SU-DHL-6 (cell line): ENCODE data around the gene FAM3C.

ENCODE experiments used
- H2AFZ ChIP-seq: fragments of 200-600 bp; sonication (generic); 2 replicates; pipeline ENCODE4 v1.6.1; 2014; ENCODE audit warnings: low read depth, mild to moderate bottlenecking, moderate library complexity, mixed read lengths, antibody characterized with exemption, low read length; ENCODE audit not compliant: severe bottlenecking
- H3F3A ChIP-seq: fragments of 200-600 bp; shearing (Covaris generic); 2 replicates; pipeline ENCODE4 v1.6.0; 2016; ENCODE audit warnings: antibody characterized with exemption, mild to moderate bottlenecking; ENCODE audit not compliant: insufficient read depth
- H3K27ac ChIP-seq: fragments of 200-600 bp; sonication (generic); 2 replicates; pipeline ENCODE4 v1.5.1; 2016; ENCODE audit warnings: low read depth, mild to moderate bottlenecking, low read length, moderate library complexity, mixed read lengths
- H3K27me3 ChIP-seq: fragments of 200-600 bp; sonication (generic), shearing (Covaris generic); 2 replicates; pipeline ENCODE4 v1.6.0; 2014; ENCODE audit warnings: mild to moderate bottlenecking, low read length
- H3K36me3 ChIP-seq: fragments of 200-600 bp; sonication (generic); 2 replicates; pipeline ENCODE4 v1.6.1; 2014; ENCODE audit warnings: mild to moderate bottlenecking, low read length, mixed read lengths
- H3K4me2 ChIP-seq: fragments of 300-600, 200-600 bp; shearing (Covaris generic), sonication (generic); 2 replicates; pipeline ENCODE4 v1.6.0; 2014; ENCODE audit warnings: low read length, low read depth, mild to moderate bottlenecking; ENCODE audit not compliant: poor library complexity, severe bottlenecking
- H3K4me3 ChIP-seq: fragments of 200-600 bp; sonication (generic); 2 replicates; pipeline ENCODE4 v1.5.1; 2014; ENCODE audit warnings: antibody characterized with exemption, low read length, mild to moderate bottlenecking, mixed read lengths; ENCODE audit not compliant: insufficient read depth, poor library complexity, severe bottlenecking
- H3K79me2 ChIP-seq: fragments of 200-600 bp; sonication (generic); 2 replicates; pipeline ENCODE4 v1.6.1; 2014; ENCODE audit warnings: mild to moderate bottlenecking, low read length, moderate library complexity; ENCODE audit not compliant: insufficient read depth
- H3K9ac ChIP-seq: fragments of 200-600 bp; sonication (generic); 2 replicates; pipeline ENCODE4 v1.7.0; 2014; ENCODE audit warnings: mild to moderate bottlenecking, low read length
- H3K9me2 ChIP-seq: fragments of 200-600 bp; sonication (generic); replicated peaks from 2 replicates; pipeline ENCODE4 v1.6.1; 2014; ENCODE audit warnings: low read length; ENCODE audit not compliant: insufficient read depth
- H3K9me3 ChIP-seq: fragments of 200-600 bp; sonication (generic); 2 replicates; pipeline ENCODE4 v1.6.1; 2014; ENCODE audit warnings: low read length, mixed read lengths; ENCODE audit not compliant: insufficient read depth
- H4K20me1 ChIP-seq: fragments of 200-600 bp; sonication (generic); 2 replicates; pipeline ENCODE4 v1.6.1; 2014; ENCODE audit warnings: low read depth, mild to moderate bottlenecking, antibody characterized with exemption, low read length, moderate library complexity, mixed read lengths
- CTCF ChIP-seq: fragments of 200-600 bp; sonication (generic); IDR thresholded peaks from one replicate; pipeline ENCODE4 v1.5.1; 2017; ENCODE audit warnings: antibody characterized with exemption, mild to moderate bottlenecking, low read length, moderate library complexity; ENCODE audit not compliant: insufficient read depth, poor library complexity, severe bottlenecking
- EZH2phosphoT487 ChIP-seq: fragments of 200-600 bp; sonication (generic), shearing (Covaris generic); conservative IDR thresholded peaks from 2 replicates; pipeline ENCODE4 v1.6.1; 2018; ENCODE audit warnings: mild to moderate bottlenecking, antibody characterized with exemption, low read length, moderate library complexity, mixed read lengths

The FAM3C gene

GRCh38 chr7:121406944-121407343 lies 10.8 kb upstream of the FAM3C start:
- H3K36me3 ChIP-seq: no peaks in the 10 kb centered on the region
- H3F3A ChIP-seq: no peaks in the 10 kb centered on the region
- no peaks in the 10 kb centered on the region for H3K27me3 ChIP-seq
- H3K4me2 ChIP-seq: no peak overlapping the region
- H3K79me2 ChIP-seq: no peaks in the 10 kb centered on the region
- H3K9me2 ChIP-seq: no peaks in the 10 kb centered on the region
- no peaks in the 10 kb centered on the region for H4K20me1 ChIP-seq
- no peak overlapping the region for H3K9ac ChIP-seq
- no peaks in the 10 kb centered on the region for H3K9me3 ChIP-seq
- TF ChIP-seq EZH2phosphoT487 (no peak), CTCF (no peak)
- no peak overlapping the region for H3K27ac ChIP-seq
- no peak overlapping the region for H3K4me3 ChIP-seq
- no peak overlapping the region for H2AFZ ChIP-seq

- H3K79me2 ChIP-seq: no peaks in the 10 kb centered on the region
- H3K36me3 ChIP-seq: no peaks in the 10 kb centered on the region
- H3K4me2 ChIP-seq: no peak overlapping the region
- no peak overlapping the region for H2AFZ ChIP-seq
- TF ChIP-seq EZH2phosphoT487: no peak
- TF ChIP-seq CTCF: no peak
- H3F3A ChIP-seq: no peaks in the 10 kb centered on the region
- H3K9ac ChIP-seq: no peak overlapping the region
- no peaks in the 10 kb centered on the region for H3K9me2 ChIP-seq
- H3K27me3 ChIP-seq: no peaks in the 10 kb centered on the region
- H3K9me3 ChIP-seq: no peaks in the 10 kb centered on the region
- H3K4me3 ChIP-seq: no peak overlapping the region
- H4K20me1 ChIP-seq: no peaks in the 10 kb centered on the region
- no peak overlapping the region for H3K27ac ChIP-seq
These were observed 10.4 kb upstream of the FAM3C start for GRCh38 chr7:121406461-121406860.

GRCh38 chr7:121404348-121404747 lies 8.2 kb upstream of the FAM3C start:
- Histone ChIP-seq H3K9me3 (no peaks in the 10 kb centered on the region), H3K36me3 (no peaks in the 10 kb centered on the region), H2AFZ (no peak overlapping the region), H3K4me2 (no peak overlapping the region), H3K9me2 (no peaks in the 10 kb centered on the region), H4K20me1 (no peaks in the 10 kb centered on the region), H3K27ac (no peak overlapping the region), H3K27me3 (no peaks in the 10 kb centered on the region), H3K4me3 (no peak overlapping the region), H3K9ac (no peak overlapping the region), H3K79me2 (no peaks in the 10 kb centered on the region), H3F3A (no peaks in the 10 kb centered on the region)
- TF ChIP-seq CTCF (no peak), EZH2phosphoT487 (no peak)

- Histone ChIP-seq H3K4me2 (no peak overlapping the region), H3K9me3 (no peaks in the 10 kb centered on the region), H3K27me3 (no peaks in the 10 kb centered on the region), H3K36me3 (no peaks in the 10 kb centered on the region), H3F3A (no peaks in the 10 kb centered on the region), H3K27ac (no peak overlapping the region), H3K79me2 (no peaks in the 10 kb centered on the region), H4K20me1 (no peaks in the 10 kb centered on the region), H2AFZ (no peak overlapping the region), H3K9me2 (no peaks in the 10 kb centered on the region), H3K9ac (no peak overlapping the region), H3K4me3 (no peak overlapping the region)
- no peak for TF ChIP-seq EZH2phosphoT487
- no peak for TF ChIP-seq CTCF
These were observed 6.6 kb upstream of the FAM3C start for GRCh38 chr7:121402701-121403100.
